ENCODE results near the gene AQP6.

AQP6 gene

GRCh38 chr12:49939707-49940106 is 33.0 kb upstream of the AQP6 start:
- no peak for DNase-seq
- no peak overlapping the region for H3K9ac ChIP-seq (ENCODE audit: low read length)

DNA sequence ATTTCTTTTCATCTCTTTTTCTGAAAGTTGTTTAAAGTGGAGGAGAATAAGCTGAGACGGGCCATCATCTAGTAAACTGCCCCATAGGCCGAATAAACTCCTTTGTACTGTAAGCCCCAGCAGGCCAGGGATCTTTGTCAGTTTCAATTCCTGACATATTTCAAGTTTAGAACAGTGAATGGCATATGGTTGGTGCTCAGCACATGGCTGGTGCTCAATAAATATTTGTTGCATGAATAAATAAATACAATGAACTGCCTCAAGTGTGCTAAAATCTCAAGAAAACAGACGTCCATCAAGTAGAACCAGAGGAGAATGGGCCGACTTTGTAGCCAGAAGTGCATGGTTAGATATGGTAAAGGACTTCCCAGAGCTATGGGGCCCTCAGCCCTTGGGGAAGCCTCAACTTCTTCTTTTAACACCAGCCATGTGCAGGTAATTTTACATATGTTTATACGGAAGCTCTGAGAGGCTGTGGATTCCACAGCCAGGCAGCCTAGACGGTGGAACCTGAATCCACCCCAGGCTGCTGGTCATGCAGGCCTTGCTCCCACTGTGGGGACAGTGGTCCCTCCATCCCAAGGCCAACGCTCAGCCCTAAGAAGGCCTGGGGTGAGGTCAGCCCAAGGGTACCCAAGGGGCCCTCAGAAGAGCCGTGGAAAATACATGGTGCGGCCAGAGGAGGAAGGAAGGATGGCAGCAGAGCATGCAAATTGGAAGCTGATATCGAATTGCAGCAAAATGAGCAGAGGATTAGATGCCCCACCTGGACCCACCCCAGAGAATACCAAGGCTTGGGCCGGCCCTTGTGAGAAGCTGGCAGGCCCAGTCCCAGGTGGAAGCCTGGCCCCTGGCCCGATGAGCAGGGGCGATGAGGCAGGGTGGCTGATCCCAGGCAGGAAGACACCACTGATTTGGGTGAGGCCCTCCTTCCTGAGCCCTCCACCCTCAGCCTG is 30.9 kb upstream of the AQP6 start:
- Histone ChIP-seq H3K14ac (ENCODE audit: low read length in 2 of 2) (no peak overlapping the region), H3K9ac (ENCODE audit: low read length) (no peak overlapping the region), H4K91ac (ENCODE audit: low read length) (no peak overlapping the region), H3K4me1 (ENCODE audit: control insufficient read depth, insufficient read depth, low read depth, low read length) (peaks cover 2% of the 10 kb centered on the region), H2AK5ac (ENCODE audit: low read length, severe bottlenecking) (no peak overlapping the region), H2BK120ac (ENCODE audit: low read depth, low read length) (no peak overlapping the region), H2AFZ (ENCODE audit: low read depth, low read length) (no peak overlapping the region), H3K4me3 (ENCODE audit: insufficient read depth in 1 of 2, low read depth in 1 of 2, low read length in 2 of 2) (no peak overlapping the region), H2BK15ac (ENCODE audit: low read depth, poor library complexity, severe bottlenecking) (no peak overlapping the region), H4K8ac (ENCODE audit: low read length) (no peak overlapping the region), H3K18ac (ENCODE audit: low read depth in 1 of 2, low read length in 2 of 2) (no peak overlapping the region), H3K23ac (ENCODE audit: low read length in 2 of 2) (no peak overlapping the region), H3K4ac (ENCODE audit: low read depth in 1 of 2, low read length in 2 of 2) (no peak overlapping the region), H3K27ac (ENCODE audit: low read length, poor library complexity, severe bottlenecking) (no peak overlapping the region), H3K27me3 (ENCODE audit: control insufficient read depth in 1 of 2, insufficient read depth in 1 of 2, low read length in 2 of 2) (no peaks in the 10 kb centered on the region), H3K36me3 (ENCODE audit: control insufficient read depth in 1 of 2, insufficient read depth in 2 of 2, low read depth in 1 of 2, low read length in 2 of 2) (no peaks in the 10 kb centered on the region), H2BK12ac (ENCODE audit: low read length in 2 of 2) (no peak overlapping the region), H3K79me1 (replicated peaks; ENCODE audit: low read length, poor library complexity, severe bottlenecking) (no peaks in the 10 kb centered on the region), H2BK5ac (ENCODE audit: low read depth, low read length, poor library complexity, severe bottlenecking) (no peak overlapping the region), H3K4me2 (ENCODE audit: low read length, poor library complexity, severe bottlenecking) (no peak overlapping the region), H3K9me3 (ENCODE audit: control insufficient read depth, low read length) (no peaks in the 10 kb centered on the region)
- DNase-seq, result no peak
- 89% methylated on average over 13 of the region's 13 CpGs for WGBS

More at GRCh38 chr12:49939707-49940106, 33.0 kb upstream of the AQP6 start:
- Histone ChIP-seq H2BK5ac (ENCODE audit: low read depth, low read length, poor library complexity, severe bottlenecking) (no peak overlapping the region), H2BK12ac (ENCODE audit: low read length in 2 of 2) (no peak overlapping the region), H3K36me3 (ENCODE audit: control insufficient read depth in 1 of 2, insufficient read depth in 2 of 2, low read depth in 1 of 2, low read length in 2 of 2) (no peaks in the 10 kb centered on the region), H3K27ac (ENCODE audit: low read length, poor library complexity, severe bottlenecking) (no peak overlapping the region), H3K9me3 (ENCODE audit: control insufficient read depth, low read length) (no peaks in the 10 kb centered on the region), H3K23ac (ENCODE audit: low read length in 2 of 2) (no peak overlapping the region), H2BK120ac (ENCODE audit: low read depth, low read length) (no peak overlapping the region), H3K4me1 (ENCODE audit: control insufficient read depth, insufficient read depth, low read depth, low read length) (no peaks in the 10 kb centered on the region), H3K4me2 (ENCODE audit: low read length, poor library complexity, severe bottlenecking) (no peak overlapping the region), H4K91ac (ENCODE audit: low read length) (no peak overlapping the region), H3K18ac (ENCODE audit: low read depth in 1 of 2, low read length in 2 of 2) (no peak overlapping the region), H3K27me3 (ENCODE audit: control insufficient read depth in 1 of 2, insufficient read depth in 1 of 2, low read length in 2 of 2) (no peaks in the 10 kb centered on the region), H2BK15ac (ENCODE audit: low read depth, poor library complexity, severe bottlenecking) (no peak overlapping the region), H3K14ac (ENCODE audit: low read length in 2 of 2) (no peak overlapping the region), H2AK5ac (ENCODE audit: low read length, severe bottlenecking) (no peak overlapping the region), H3K79me1 (replicated peaks; ENCODE audit: low read length, poor library complexity, severe bottlenecking) (no peaks in the 10 kb centered on the region), H4K8ac (ENCODE audit: low read length) (peak overlapping the region; percentile 31), H3K4ac (ENCODE audit: low read depth in 1 of 2, low read length in 2 of 2) (no peak overlapping the region), H2AFZ (ENCODE audit: low read depth, low read length) (no peak overlapping the region), H3K4me3 (ENCODE audit: insufficient read depth in 1 of 2, low read depth in 1 of 2, low read length in 2 of 2) (no peak overlapping the region)
- 100% methylated on average over 1 of the region's 1 CpG for WGBS

DNA sequence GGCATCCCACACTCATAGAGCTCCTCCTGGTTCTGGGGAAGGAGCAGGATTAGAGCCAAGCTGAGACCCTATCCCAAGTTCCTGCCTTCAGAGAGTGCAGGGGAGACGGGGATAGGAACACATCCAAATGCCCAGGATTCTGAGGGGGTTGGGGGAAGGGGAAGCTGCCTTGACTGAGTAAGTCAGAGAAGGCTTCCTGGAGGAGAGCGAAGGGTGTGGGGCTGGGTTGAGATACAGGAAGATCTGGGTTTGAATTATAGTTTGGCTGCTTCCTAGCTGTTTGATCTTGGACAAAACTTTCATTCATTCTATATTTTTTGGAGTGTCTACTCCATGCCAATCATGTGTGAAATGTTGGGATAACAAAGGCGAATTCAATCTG is 30.2 kb upstream of the AQP6 start:
- Histone ChIP-seq H2AFZ (ENCODE audit: low read depth, low read length) (no peak overlapping the region), H3K4me1 (ENCODE audit: control insufficient read depth, insufficient read depth, low read depth, low read length) (peaks cover 2% of the 10 kb centered on the region), H2BK15ac (ENCODE audit: low read depth, poor library complexity, severe bottlenecking) (no peak overlapping the region), H3K23ac (ENCODE audit: low read length in 2 of 2) (no peak overlapping the region), H2BK12ac (ENCODE audit: low read length in 2 of 2) (no peak overlapping the region), H4K91ac (ENCODE audit: low read length) (no peak overlapping the region), H3K18ac (ENCODE audit: low read depth in 1 of 2, low read length in 2 of 2) (no peak overlapping the region), H3K9ac (ENCODE audit: low read length) (no peak overlapping the region), H3K79me1 (replicated peaks; ENCODE audit: low read length, poor library complexity, severe bottlenecking) (no peaks in the 10 kb centered on the region), H4K8ac (ENCODE audit: low read length) (no peak overlapping the region), H3K4me2 (ENCODE audit: low read length, poor library complexity, severe bottlenecking) (no peak overlapping the region), H2BK120ac (ENCODE audit: low read depth, low read length) (no peak overlapping the region), H3K14ac (ENCODE audit: low read length in 2 of 2) (no peak overlapping the region), H3K4ac (ENCODE audit: low read depth in 1 of 2, low read length in 2 of 2) (no peak overlapping the region), H3K27me3 (ENCODE audit: control insufficient read depth in 1 of 2, insufficient read depth in 1 of 2, low read length in 2 of 2) (no peaks in the 10 kb centered on the region), H3K36me3 (ENCODE audit: control insufficient read depth in 1 of 2, insufficient read depth in 2 of 2, low read depth in 1 of 2, low read length in 2 of 2) (no peaks in the 10 kb centered on the region), H2BK5ac (ENCODE audit: low read depth, low read length, poor library complexity, severe bottlenecking) (no peak overlapping the region), H3K9me3 (ENCODE audit: control insufficient read depth, low read length) (no peaks in the 10 kb centered on the region), H2AK5ac (ENCODE audit: low read length, severe bottlenecking) (no peak overlapping the region), H3K4me3 (ENCODE audit: insufficient read depth in 1 of 2, low read depth in 1 of 2, low read length in 2 of 2) (no peak overlapping the region), H3K27ac (ENCODE audit: low read length, poor library complexity, severe bottlenecking) (no peak overlapping the region)
- DNase-seq, result no peak
- 93% methylated on average over 3 of the region's 3 CpGs for WGBS

DNA sequence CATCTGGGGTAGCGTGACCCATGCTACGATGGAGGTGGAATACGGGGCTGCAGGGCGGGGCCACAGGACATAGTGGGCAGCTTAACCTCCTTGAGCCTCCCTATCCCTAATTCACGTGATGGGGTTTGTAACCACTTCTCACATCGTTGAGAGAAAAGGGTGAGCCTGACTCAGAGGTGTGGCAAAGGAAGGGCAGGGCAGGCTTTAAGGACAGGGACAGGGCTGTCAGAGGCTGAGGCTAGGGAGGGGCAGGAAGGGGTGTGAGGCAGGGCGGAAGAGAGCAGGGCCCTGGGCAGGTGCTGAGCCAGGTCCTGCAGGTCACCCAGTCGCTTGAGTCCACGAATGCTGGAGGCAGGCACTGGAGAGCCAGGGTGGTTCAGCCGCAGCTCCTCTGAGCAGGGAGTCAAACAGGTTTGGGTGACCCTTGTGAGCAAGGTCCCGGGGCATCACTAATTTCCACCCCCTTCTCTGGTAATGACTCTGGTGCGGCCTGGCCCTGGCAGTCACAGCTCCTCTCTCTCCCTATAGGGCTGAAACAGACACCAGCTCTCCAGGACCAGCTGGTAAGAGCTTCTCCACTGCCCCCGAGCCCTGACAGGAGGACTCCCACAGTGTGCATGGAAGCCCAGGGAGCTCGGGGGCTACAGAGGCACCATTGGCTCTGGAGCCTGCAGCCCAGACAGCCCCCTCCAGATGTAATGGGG is 29.7 kb upstream of the AQP6 start:
- DNase-seq, result no peak
- peak overlapping the region; percentile 47 for H4K91ac ChIP-seq (ENCODE audit: low read length)
- no peak overlapping the region for H2BK5ac ChIP-seq (ENCODE audit: low read depth, low read length, poor library complexity, severe bottlenecking)
- H3K9ac ChIP-seq (ENCODE audit: low read length), result no peak overlapping the region
- no peak overlapping the region for H3K4me2 ChIP-seq (ENCODE audit: low read length, poor library complexity, severe bottlenecking)
- H3K4me3 ChIP-seq (ENCODE audit: insufficient read depth in 1 of 2, low read depth in 1 of 2, low read length in 2 of 2), result no peak overlapping the region
- H2BK120ac ChIP-seq (ENCODE audit: low read depth, low read length), result no peak overlapping the region
- no peaks in the 10 kb centered on the region for H3K9me3 ChIP-seq (ENCODE audit: control insufficient read depth, low read length)
- H2BK12ac ChIP-seq (ENCODE audit: low read length in 2 of 2), result no peak overlapping the region
- H3K23ac ChIP-seq (ENCODE audit: low read length in 2 of 2), result no peak overlapping the region
- no peak overlapping the region for H3K18ac ChIP-seq (ENCODE audit: low read depth in 1 of 2, low read length in 2 of 2)
- no peaks in the 10 kb centered on the region for H3K36me3 ChIP-seq (ENCODE audit: control insufficient read depth in 1 of 2, insufficient read depth in 2 of 2, low read depth in 1 of 2, low read length in 2 of 2)
- H3K79me1 ChIP-seq (replicated peaks; ENCODE audit: low read length, poor library complexity, severe bottlenecking), result no peaks in the 10 kb centered on the region
- H3K4me1 ChIP-seq (ENCODE audit: control insufficient read depth, insufficient read depth, low read depth, low read length), result peaks cover 2% of the 10 kb centered on the region
- H3K27me3 ChIP-seq (ENCODE audit: control insufficient read depth in 1 of 2, insufficient read depth in 1 of 2, low read length in 2 of 2), result no peaks in the 10 kb centered on the region
- H2BK15ac ChIP-seq (ENCODE audit: low read depth, poor library complexity, severe bottlenecking), result no peak overlapping the region
- H3K14ac ChIP-seq (ENCODE audit: low read length in 2 of 2), result no peak overlapping the region
- H3K4ac ChIP-seq (ENCODE audit: low read depth in 1 of 2, low read length in 2 of 2), result no peak overlapping the region
- H2AFZ ChIP-seq (ENCODE audit: low read depth, low read length), result no peak overlapping the region
- 79% methylated on average over 14 of the region's 14 CpGs for WGBS
- H2AK5ac ChIP-seq (ENCODE audit: low read length, severe bottlenecking), result no peak overlapping the region
- H3K27ac ChIP-seq (ENCODE audit: low read length, poor library complexity, severe bottlenecking), result no peak overlapping the region
- no peak overlapping the region for H4K8ac ChIP-seq (ENCODE audit: low read length)

Measured in mesenchymal stem cell (in vitro differentiated cells and primary cell).